HEK293T (cell line): Measurements from ENCODE around the gene DLST.

ENCODE experiments used
- BHLHE40 ChIP-seq: fragments of 450-650 bp; IDR thresholded peaks from 2 replicates; pipeline ENCODE4 v1.6.1; 2016; ENCODE audit warnings: mild to moderate bottlenecking, moderate library complexity, borderline replicate concordance
- CTBP1 ChIP-seq: fragments of 450-650 bp; IDR thresholded peaks from 2 replicates; pipeline ENCODE4 v1.6.1; 2016; ENCODE audit warnings: borderline replicate concordance
- ELF4 ChIP-seq: fragments of 450-650 bp; IDR thresholded peaks from 2 replicates; pipeline ENCODE4 v1.6.1; 2017; ENCODE audit warnings: antibody characterized with exemption
- FOXA1 ChIP-seq: fragments of 450-650 bp; IDR thresholded peaks from 2 replicates; pipeline ENCODE4 v1.6.1; 2016; ENCODE audit warnings: mild to moderate bottlenecking
- FOXK2 ChIP-seq: fragments of 450-650 bp; IDR thresholded peaks from 2 replicates; pipeline ENCODE4 v1.6.1; 2016; ENCODE audit warnings: mild to moderate bottlenecking
- FOXM1 ChIP-seq: fragments of 450-650 bp; IDR thresholded peaks from 2 replicates; pipeline ENCODE4 v1.6.1; 2017; ENCODE audit warnings: mild to moderate bottlenecking, borderline replicate concordance
- LEF1 ChIP-seq: fragments of 450-650 bp; IDR thresholded peaks from 2 replicates; pipeline ENCODE4 v1.6.1; 2017; ENCODE audit warnings: mild to moderate bottlenecking, borderline replicate concordance
- NFRKB ChIP-seq: fragments of 450-650 bp; IDR thresholded peaks from 2 replicates; pipeline ENCODE4 v1.6.1; 2016; ENCODE audit warnings: mild to moderate bottlenecking, moderate library complexity
- PKNOX1 ChIP-seq: fragments of 450-650 bp; IDR thresholded peaks from 2 replicates; pipeline ENCODE4 v1.6.1; 2016
- SP1 ChIP-seq: fragments of 450-650 bp; IDR thresholded peaks from 2 replicates; pipeline ENCODE4 v1.6.1; 2017
- SUZ12 ChIP-seq: fragments of 450-650 bp; IDR thresholded peaks from 2 replicates; pipeline ENCODE4 v1.6.1; 2016; ENCODE audit warnings: mild to moderate bottlenecking

- TF ChIP-seq SUZ12 (no peak), CTBP1 (no peak), PKNOX1 (no peak), BHLHE40 (no peak), NFRKB (no peak), ELF4 (no peak), LEF1 (no peak), FOXA1 (no peak), SP1 (no peak), FOXK2 (no peak), FOXM1 (no peak)
These were observed 48.9 kb upstream of the DLST start for GRCh38 chr14:74832849-74833248.
